BJ (cell line): ENCODE results near the gene ATP1A3. TPM values are rescaled to one million over a fixed set of nuclear protein-coding genes. Genes with fewer than 3 reads are reported as not detected.

ENCODE experiments used
- CTCF ChIA-PET: fragments of 350-600 bp; formaldehyde crosslinking; extraction: SDS; loops from one replicate; lab custom pipeline; 2021; ENCODE audit warnings: antibody characterized with exemption, inconsistent platforms; lab: Yijun Ruan, JAX
- POLR2A ChIA-PET: fragments of 300-600 bp; sonication (Branson Sonifier 250); formaldehyde crosslinking; extraction: SDS; loops from one replicate; lab custom pipeline; 2021; ENCODE audit warnings: antibody characterized with exemption; lab: Charles Lee
- DNase-seq: peaks from one replicate; pipeline ENCODE4 v3.0.0-alpha.2; 2011; ENCODE audit warnings: low read depth
- H3K27me3 ChIP-seq: 2 replicates; pipeline ENCODE4 v1.6.0; 2011; ENCODE audit warnings: low read length; ENCODE audit not compliant: control insufficient read depth, insufficient read depth
- H3K36me3 ChIP-seq: 2 replicates; pipeline ENCODE4 v1.5.1; 2011; ENCODE audit warnings: low read length; ENCODE audit not compliant: control insufficient read depth, insufficient read depth
- H3K4me3 ChIP-seq: 2 replicates; pipeline ENCODE4 v1.5.1; 2011; ENCODE audit warnings: low read depth, mild to moderate bottlenecking, control low read depth, low read length
- polyA plus RNA-seq: library from polyadenylated mRNA; depleted of rRNA; stranded (reverse); fragments of >200 nt; gene quantifications from 2 replicates; pipeline ENCODE4 v1.2.3, GENCODE V29; 2011; rRNA removed
- TF ChIP-seq, protein P1 (sequence below): IDR thresholded peaks from 2 replicates; pipeline ENCODE4 v1.5.1; 2011; ENCODE audit warnings: low read depth, mild to moderate bottlenecking, control low read depth, inconsistent platforms, low read length, moderate library complexity; ENCODE audit not compliant: insufficient read depth

The ATP1A3 gene
- polyA plus RNA-seq, 1 experiment: 0.32 TPM

GRCh38 chr19:41918653-41919244, 75.3 kb downstream of the ATP1A3 start:
- ChIA-PET POLR2A (no interaction called here), CTCF (interaction anchor here (1.1 kb wide), 1 partner anchor 12 kb away, joined by 3 read pairs; no protein-coding TSS in a partner anchor)
- Histone ChIP-seq H3K27me3 (peaks cover 45% of the 10 kb centered on the region), H3K36me3 (no peaks in the 10 kb centered on the region), H3K4me3 (no peak overlapping the region)
- TF ChIP-seq, protein P1, sequence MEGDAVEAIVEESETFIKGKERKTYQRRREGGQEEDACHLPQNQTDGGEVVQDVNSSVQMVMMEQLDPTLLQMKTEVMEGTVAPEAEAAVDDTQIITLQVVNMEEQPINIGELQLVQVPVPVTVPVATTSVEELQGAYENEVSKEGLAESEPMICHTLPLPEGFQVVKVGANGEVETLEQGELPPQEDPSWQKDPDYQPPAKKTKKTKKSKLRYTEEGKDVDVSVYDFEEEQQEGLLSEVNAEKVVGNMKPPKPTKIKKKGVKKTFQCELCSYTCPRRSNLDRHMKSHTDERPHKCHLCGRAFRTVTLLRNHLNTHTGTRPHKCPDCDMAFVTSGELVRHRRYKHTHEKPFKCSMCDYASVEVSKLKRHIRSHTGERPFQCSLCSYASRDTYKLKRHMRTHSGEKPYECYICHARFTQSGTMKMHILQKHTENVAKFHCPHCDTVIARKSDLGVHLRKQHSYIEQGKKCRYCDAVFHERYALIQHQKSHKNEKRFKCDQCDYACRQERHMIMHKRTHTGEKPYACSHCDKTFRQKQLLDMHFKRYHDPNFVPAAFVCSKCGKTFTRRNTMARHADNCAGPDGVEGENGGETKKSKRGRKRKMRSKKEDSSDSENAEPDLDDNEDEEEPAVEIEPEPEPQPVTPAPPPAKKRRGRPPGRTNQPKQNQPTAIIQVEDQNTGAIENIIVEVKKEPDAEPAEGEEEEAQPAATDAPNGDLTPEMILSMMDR: no peak
- no peak for DNase-seq

GRCh38 chr19:41918095-41918494, 75.9 kb downstream of the ATP1A3 start:
- CTCF ChIA-PET: no interaction called here
- POLR2A ChIA-PET: no interaction called here
- H3K4me3 ChIP-seq: no peak overlapping the region
- H3K36me3 ChIP-seq: no peaks in the 10 kb centered on the region
- DNase-seq: no peak
- H3K27me3 ChIP-seq: peaks cover 48% of the 10 kb centered on the region
- TF ChIP-seq, protein P1: no peak

GRCh38 chr19:41917676-41918075, 76.4 kb downstream of the ATP1A3 start:
- TF ChIP-seq, protein P1: no peak
- Histone ChIP-seq H3K4me3 (no peak overlapping the region), H3K27me3 (peaks cover 47% of the 10 kb centered on the region), H3K36me3 (no peaks in the 10 kb centered on the region)
- no peak for DNase-seq
- POLR2A ChIA-PET: no interaction called here
- CTCF ChIA-PET: no interaction called here

Other genes starting within 250 kb of the ATP1A3 start
- gene CEACAM6, start 238.7 kb downstream of the ATP1A3 start, polyA plus RNA-seq: not detected in 2 replicates
- gene CEACAM3, start 197.6 kb downstream of the ATP1A3 start, polyA plus RNA-seq: not detected in 2 replicates
- not detected in 2 replicates for gene LYPD4, start 149.5 kb downstream of the ATP1A3 start, polyA plus RNA-seq
- not detected in 2 replicates for gene DMRTC2, start 149.2 kb downstream of the ATP1A3 start, polyA plus RNA-seq
- gene RPS19, start 134.0 kb downstream of the ATP1A3 start, polyA plus RNA-seq: 1,209 and 1,864 TPM in 2 replicates
- gene CD79A, start 117.0 kb downstream of the ATP1A3 start, polyA plus RNA-seq: 0.17 and 0.37 TPM in 2 replicates
- 24.4 and 41.0 TPM in 2 replicates for gene ARHGEF1, start 111.0 kb downstream of the ATP1A3 start, polyA plus RNA-seq
- 0.04 TPM in 2 replicates for gene ERFL, start 65.8 kb downstream of the ATP1A3 start, polyA plus RNA-seq
- gene RABAC1, start 34.9 kb downstream of the ATP1A3 start, polyA plus RNA-seq: 302 and 361 TPM in 2 replicates
- gene GRIK5, start 76.0 kb upstream of the ATP1A3 start, polyA plus RNA-seq: 0.06 and 0.10 TPM in 2 replicates
- 5.6 and 10.4 TPM in 2 replicates for gene ZNF574, start 81.9 kb upstream of the ATP1A3 start, polyA plus RNA-seq
- gene POU2F2, start 138.2 kb upstream of the ATP1A3 start, polyA plus RNA-seq: 1.8 and 2.2 TPM in 2 replicates
- 19.1 and 30.4 TPM in 2 replicates for gene DEDD2, start 223.4 kb upstream of the ATP1A3 start, polyA plus RNA-seq
- 4.8 and 5.9 TPM in 2 replicates for gene ZNF526, start 226.1 kb upstream of the ATP1A3 start, polyA plus RNA-seq
- 27.7 and 36.1 TPM in 2 replicates for gene GSK3A, start 248.4 kb upstream of the ATP1A3 start, polyA plus RNA-seq